Esophagus squamous epithelium (tissue), 4 donors: ENCODE measurements around the gene PTPRD.

Experiments
- CTCF ChIP-seq, 6 experiments: fragments of 450-650 bp in 4 of 6; fragments of 200-600 bp in 2 of 6; sonication (generic) in 2 of 6; IDR thresholded peaks; one replicate each; pipeline ENCODE4 v1.5.1; 2016 to 2019; ENCODE audit warnings: antibody characterized with exemption in 6 of 6, mild to moderate bottlenecking in 4 of 6, moderate library complexity in 4 of 6
- POLR2A ChIP-seq, 4 donors: fragments of 450-650 bp; IDR thresholded peaks; one replicate each; pipeline ENCODE4 v1.6.1; 2017; ENCODE audit warnings: antibody characterized with exemption in 4 of 4, mild to moderate bottlenecking in 4 of 4, moderate library complexity in 3 of 4

- TF ChIP-seq CTCF (IDR thresholded peaks at IDR 0.05) (no peak), POLR2A (IDR thresholded peaks at IDR 0.05) (no peak)
Measured at GRCh38 chr9:8978334-8978733, 1634.5 kb downstream of the PTPRD start.
